Astrocyte (in vitro differentiated cells and primary cell): ENCODE results near the gene TGFB1I1. TPM values are rescaled to one million over a fixed set of nuclear protein-coding genes. Genes with fewer than 3 reads are reported as not detected.

Experiments used
- DNase-seq: peaks from one replicate; pipeline ENCODE4 v3.0.0-alpha.2; 2010; ENCODE audit warnings: low read depth
- FAIRE-seq: peaks from 2 replicates; lab custom pipeline; 2011; peaks lifted over from hg19 to GRCh38; lab: Jason Lieb, UNC
- H2AFZ ChIP-seq: 2 replicates; pipeline ENCODE4 v1.6.0; 2012; ENCODE audit warnings: low read depth, low read length, inconsistent platforms
- H3K27ac ChIP-seq: 2 replicates; pipeline ENCODE4 v1.5.1; 2011; ENCODE audit warnings: low read depth, low read length, inconsistent platforms
- H3K27me3 ChIP-seq: 2 replicates; pipeline ENCODE4 v1.6.0; 2011; ENCODE audit warnings: low read length, inconsistent platforms; ENCODE audit not compliant: insufficient read depth
- H3K36me3 ChIP-seq: 2 replicates; pipeline ENCODE4 v1.5.1; 2011; ENCODE audit warnings: low read length, inconsistent platforms; ENCODE audit not compliant: insufficient read depth
- H3K4me1 ChIP-seq: 2 replicates; pipeline ENCODE4 v1.5.1; 2011; ENCODE audit warnings: low read length, inconsistent platforms; ENCODE audit not compliant: insufficient read depth
- H3K4me2 ChIP-seq: 2 replicates; pipeline ENCODE4 v1.6.0; 2012; ENCODE audit warnings: low read length, inconsistent platforms
- H3K4me3 ChIP-seq: 2 replicates; pipeline ENCODE4 v1.5.1; 2011; ENCODE audit warnings: low read depth, mild to moderate bottlenecking, low read length, inconsistent platforms; ENCODE audit not compliant: insufficient read depth
- H3K79me2 ChIP-seq: 2 replicates; pipeline ENCODE4 v1.6.0; 2012; ENCODE audit warnings: mild to moderate bottlenecking, low read length, inconsistent platforms; ENCODE audit not compliant: insufficient read depth
- H3K9ac ChIP-seq: 2 replicates; pipeline ENCODE4 v1.6.0; 2012; ENCODE audit warnings: mild to moderate bottlenecking, low read length, inconsistent platforms
- H3K9me3 ChIP-seq: 2 replicates; pipeline ENCODE4 v1.5.1; 2012; ENCODE audit warnings: low read depth, mild to moderate bottlenecking, low read length, inconsistent platforms; ENCODE audit not compliant: insufficient read depth
- H4K20me1 ChIP-seq: 2 replicates; pipeline ENCODE4 v1.6.0; 2012; ENCODE audit warnings: low read length, inconsistent platforms; ENCODE audit not compliant: insufficient read depth
- H3K27ac Mint-ChIP-seq: one replicate; pipeline ENCODE4 v1.8.0; 2021; ENCODE audit warnings: mild to moderate bottlenecking, mixed read lengths; ENCODE audit not compliant: unreplicated experiment
- H3K27me3 Mint-ChIP-seq: one replicate; pipeline ENCODE4 v1.8.0; 2021; ENCODE audit warnings: low read depth, mixed read lengths; ENCODE audit not compliant: unreplicated experiment
- H3K36me3 Mint-ChIP-seq: one replicate; pipeline ENCODE4 v1.8.0; 2021; ENCODE audit warnings: low read depth, mixed read lengths; ENCODE audit not compliant: unreplicated experiment
- H3K4me1 Mint-ChIP-seq: one replicate; pipeline ENCODE4 v1.8.0; 2021; ENCODE audit warnings: low read depth, mixed read lengths; ENCODE audit not compliant: unreplicated experiment
- H3K4me3 Mint-ChIP-seq: one replicate; pipeline ENCODE4 v1.8.0; 2021; ENCODE audit warnings: mild to moderate bottlenecking, moderate library complexity, mixed read lengths; ENCODE audit not compliant: unreplicated experiment
- H3K9me3 Mint-ChIP-seq: one replicate; pipeline ENCODE4 v1.8.0; 2021; ENCODE audit warnings: mild to moderate bottlenecking, mixed read lengths; ENCODE audit not compliant: unreplicated experiment
- CTCF ChIP-seq: IDR thresholded peaks from 2 replicates; pipeline ENCODE4 v1.5.1; 2011; ENCODE audit warnings: low read depth, mild to moderate bottlenecking, inconsistent platforms, low read length, moderate library complexity; ENCODE audit not compliant: insufficient read depth
- EZH2 ChIP-seq: IDR thresholded peaks from 2 replicates; pipeline ENCODE4 v1.6.1; 2012; ENCODE audit warnings: mild to moderate bottlenecking, low read length, inconsistent platforms; ENCODE audit not compliant: insufficient read depth
- total RNA-seq: library from RNA; stranded (reverse); gene quantifications from 2 replicates; pipeline ENCODE4 v1.2.1, GENCODE V29; 2021

Gene TGFB1I1
- total RNA-seq, 1 donor from 2014 or later: 124 TPM

- peak overlapping the region; percentile 31 for H3K9ac ChIP-seq
- no peaks in the 10 kb centered on the region for H3K9me3 ChIP-seq
- peaks cover 21% of the 10 kb centered on the region for H3K4me1 ChIP-seq
- peak overlapping the region; percentile 66 for H2AFZ ChIP-seq
- Mint-ChIP-seq H3K27ac (no peak overlapping the region), H3K36me3 (peaks cover 9% of the 10 kb centered on the region), H3K4me1 (no peaks in the 10 kb centered on the region), H3K4me3 (peak overlapping the region; percentile 76), H3K9me3 (peaks cover 2% of the 10 kb centered on the region), H3K27me3 (peaks cover 37% of the 10 kb centered on the region)
- no peaks in the 10 kb centered on the region for H3K36me3 ChIP-seq
- peak overlapping the region; percentile 44 for H3K4me3 ChIP-seq
- no peak for TF ChIP-seq EZH2
- TF ChIP-seq CTCF: no peak
- DNase-seq: no peak
- H3K27me3 ChIP-seq: peaks cover 18% of the 10 kb centered on the region
- no peak overlapping the region for H3K27ac ChIP-seq
- H3K4me2 ChIP-seq: peak overlapping the region; percentile 89
- no peaks in the 10 kb centered on the region for H3K79me2 ChIP-seq
- no peaks in the 10 kb centered on the region for H4K20me1 ChIP-seq
- no peak for FAIRE-seq
Measured at GRCh38 chr16:31487071-31487719, 15.2 kb downstream of the TGFB1I1 start.

- peak overlapping the region; percentile 89 for H3K4me2 ChIP-seq
- H3K4me1 ChIP-seq: peaks cover 21% of the 10 kb centered on the region
- no peaks in the 10 kb centered on the region for H3K79me2 ChIP-seq
- Mint-ChIP-seq H3K4me3 (peak overlapping the region; percentile 76), H3K27me3 (peaks cover 37% of the 10 kb centered on the region), H3K36me3 (peaks cover 13% of the 10 kb centered on the region), H3K9me3 (peaks cover 2% of the 10 kb centered on the region), H3K27ac (no peak overlapping the region), H3K4me1 (no peaks in the 10 kb centered on the region)
- H3K36me3 ChIP-seq: no peaks in the 10 kb centered on the region
- no peak overlapping the region for H3K27ac ChIP-seq
- no peak for TF ChIP-seq CTCF
- TF ChIP-seq EZH2: peak; percentile 97
- no peaks in the 10 kb centered on the region for H3K9me3 ChIP-seq
- FAIRE-seq (no peak), DNase-seq (no peak)
- peak overlapping the region; percentile 31 for H3K9ac ChIP-seq
- no peaks in the 10 kb centered on the region for H4K20me1 ChIP-seq
- peaks cover 18% of the 10 kb centered on the region for H3K27me3 ChIP-seq
- H2AFZ ChIP-seq: peak overlapping the region; percentile 66
- H3K4me3 ChIP-seq: peak overlapping the region; percentile 44
Measured at GRCh38 chr16:31487720-31488467, 15.9 kb downstream of the TGFB1I1 start.
